Cardiac ventricle fibroblast (primary cell): ENCODE data around the gene KPNA2. TPM values are rescaled to one million over a fixed set of nuclear protein-coding genes. Genes with fewer than 3 reads are reported as not detected.

Experiments used
- total RNA-seq: library from RNA; depleted of rRNA; stranded (reverse); fragments of >200 nt; gene quantifications from 2 replicates; pipeline ENCODE4 v1.2.3, GENCODE V29; 2015

Gene KPNA2
- total RNA-seq, result 26.1 and 31.8 TPM in 2 replicates

DNA sequence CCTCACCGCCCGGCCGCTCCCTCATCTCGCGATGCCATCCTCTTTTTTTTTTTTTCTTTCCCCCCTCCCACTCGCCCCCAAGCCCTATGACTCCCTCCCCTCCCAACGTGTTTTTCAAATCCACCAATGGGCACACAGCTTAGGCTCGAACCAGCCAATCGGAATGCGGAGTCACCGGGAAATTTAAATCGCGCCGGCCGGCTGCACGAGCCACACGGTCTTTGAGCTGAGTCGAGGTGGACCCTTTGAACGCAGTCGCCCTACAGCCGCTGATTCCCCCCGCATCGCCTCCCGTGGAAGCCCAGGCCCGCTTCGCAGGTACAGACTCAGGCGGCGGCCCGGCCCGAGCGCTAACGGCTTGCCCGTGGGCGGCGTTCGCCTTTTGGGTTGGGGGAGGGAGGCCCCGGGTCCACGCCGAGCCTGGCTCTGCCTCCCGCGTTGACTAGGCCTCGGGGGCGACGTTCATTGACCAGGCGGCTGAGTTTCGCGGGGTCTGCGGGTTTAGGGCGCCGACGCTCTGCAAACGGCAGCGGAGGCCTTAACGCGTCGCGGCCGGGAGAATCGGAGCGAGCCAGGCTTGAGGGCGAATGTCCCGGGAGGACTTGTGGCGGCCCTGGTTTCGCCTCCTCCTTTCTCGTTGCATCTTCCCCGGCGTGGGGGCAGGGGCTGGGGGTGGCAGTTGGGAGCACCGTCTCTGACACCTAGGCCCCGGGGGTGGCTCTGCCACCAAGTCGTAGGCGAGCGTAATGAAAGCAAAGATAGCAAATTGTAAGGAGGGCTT, at the start of gene KPNA2:
TSS of gene KPNA2 (plus strand) at position 213 of the 781 bp plus-strand sequence. CDS start 1,398 bp downstream, outside the sequence.

GRCh38 chr17:67996301-67997171, 39.0 kb upstream of the KPNA2 start, which contains the start of gene C17orf58:
Gene C17orf58, minus strand, starts transcription at chr17:67996469. Its CDS starts 271 bp downstream, at chr17:67996198.

Other genes with a start within 250 kb of the KPNA2 start
- gene BPTF, start 210.2 kb upstream of the KPNA2 start, total RNA-seq, result 25.4 and 31.5 TPM in 2 replicates
- 8.0 and 15.3 TPM in 2 replicates for gene C17orf58, start 39.3 kb upstream of the KPNA2 start, total RNA-seq
- gene AMZ2, start 212.3 kb downstream of the KPNA2 start, total RNA-seq, result 43.9 and 61.2 TPM in 2 replicates